ENCODE data around the gene SPON1.
A peak's percentile ranks its signal among the peaks of the same experiment; 100 is the strongest.

The SPON1 gene

GRCh38 chr11:14184028-14184940 lies 221.8 kb downstream of the SPON1 start:
- Histone ChIP-seq H3K27ac (ENCODE audit: low read length) (no peak overlapping the region), H3K27me3 (ENCODE audit: control insufficient read depth in 1 of 2, insufficient read depth in 2 of 2, low read length in 2 of 2) (no peaks in the 10 kb centered on the region), H3K4me1 (ENCODE audit: control insufficient read depth, insufficient read depth, low read length) (peaks cover 9% of the 10 kb centered on the region), H3K4me3 (ENCODE audit: low read length in 2 of 2) (no peak overlapping the region), H3K36me3 (ENCODE audit: control insufficient read depth in 2 of 2, insufficient read depth in 2 of 2, low read length in 2 of 2) (peaks cover 0 to 5% of the 10 kb centered on the region in 2 donors), H3K9ac (ENCODE audit: low read length in 2 of 2) (no peak overlapping the region), H3K9me3 (ENCODE audit: control insufficient read depth in 2 of 2, low read length in 2 of 2) (no peaks in the 10 kb centered on the region)

GRCh38 chr11:14185461-14185860 lies 222.9 kb downstream of the SPON1 start:
- Histone ChIP-seq H3K27me3 (ENCODE audit: control insufficient read depth in 1 of 2, insufficient read depth in 2 of 2, low read length in 2 of 2) (no peaks in the 10 kb centered on the region), H3K4me1 (ENCODE audit: control insufficient read depth, insufficient read depth, low read length) (peaks cover 12% of the 10 kb centered on the region), H3K36me3 (ENCODE audit: control insufficient read depth in 2 of 2, insufficient read depth in 2 of 2, low read length in 2 of 2) (peaks cover 0 to 5% of the 10 kb centered on the region in 2 donors), H3K9ac (ENCODE audit: low read length in 2 of 2) (no peak overlapping the region), H3K27ac (ENCODE audit: low read length) (no peak overlapping the region), H3K9me3 (ENCODE audit: control insufficient read depth in 2 of 2, low read length in 2 of 2) (no peaks in the 10 kb centered on the region), H3K4me3 (ENCODE audit: low read length in 2 of 2) (no peak overlapping the region)

- H3K27ac ChIP-seq (ENCODE audit: low read length): no peak overlapping the region
- H3K27me3 ChIP-seq (ENCODE audit: control insufficient read depth in 1 of 2, insufficient read depth in 2 of 2, low read length in 2 of 2): no peaks in the 10 kb centered on the region
- H3K36me3 ChIP-seq (ENCODE audit: control insufficient read depth in 2 of 2, insufficient read depth in 2 of 2, low read length in 2 of 2): peaks cover 0 to 5% of the 10 kb centered on the region in 2 donors
- peaks cover 19% of the 10 kb centered on the region for H3K4me1 ChIP-seq (ENCODE audit: control insufficient read depth, insufficient read depth, low read length)
- H3K9ac ChIP-seq (ENCODE audit: low read length in 2 of 2): no peak overlapping the region
- no peaks in the 10 kb centered on the region for H3K9me3 ChIP-seq (ENCODE audit: control insufficient read depth in 2 of 2, low read length in 2 of 2)
- no peak overlapping the region for H3K4me3 ChIP-seq (ENCODE audit: low read length in 2 of 2)
Observed at GRCh38 chr11:14186046-14186775, 223.7 kb downstream of the SPON1 start.

GRCh38 chr11:14189874-14190273 lies 227.4 kb downstream of the SPON1 start:
- Histone ChIP-seq H3K36me3 (ENCODE audit: control insufficient read depth in 2 of 2, insufficient read depth in 2 of 2, low read length in 2 of 2) (peaks cover 0 to 2% of the 10 kb centered on the region in 2 donors), H3K9ac (ENCODE audit: low read length in 2 of 2) (no peak overlapping the region), H3K4me1 (ENCODE audit: control insufficient read depth, insufficient read depth, low read length) (peaks cover 29% of the 10 kb centered on the region), H3K9me3 (ENCODE audit: control insufficient read depth in 2 of 2, low read length in 2 of 2) (no peaks in the 10 kb centered on the region), H3K27ac (ENCODE audit: low read length) (no peak overlapping the region), H3K27me3 (ENCODE audit: control insufficient read depth in 1 of 2, insufficient read depth in 2 of 2, low read length in 2 of 2) (no peaks in the 10 kb centered on the region), H3K4me3 (ENCODE audit: low read length in 2 of 2) (no peak overlapping the region)

GRCh38 chr11:14190992-14191778 lies 228.7 kb downstream of the SPON1 start:
- Histone ChIP-seq H3K4me1 (ENCODE audit: control insufficient read depth, insufficient read depth, low read length) (peaks cover 26% of the 10 kb centered on the region), H3K27ac (ENCODE audit: low read length) (peak overlapping the region; percentile 37), H3K9ac (ENCODE audit: low read length in 2 of 2) (no peak overlapping the region), H3K27me3 (ENCODE audit: control insufficient read depth in 1 of 2, insufficient read depth in 2 of 2, low read length in 2 of 2) (no peaks in the 10 kb centered on the region), H3K36me3 (ENCODE audit: control insufficient read depth in 2 of 2, insufficient read depth in 2 of 2, low read length in 2 of 2) (no peaks in the 10 kb centered on the region), H3K9me3 (ENCODE audit: control insufficient read depth in 2 of 2, low read length in 2 of 2) (no peaks in the 10 kb centered on the region), H3K4me3 (ENCODE audit: low read length in 2 of 2) (peak overlapping the region in 1 of 2 donors; percentile 23)

- Histone ChIP-seq H3K9me3 (ENCODE audit: control insufficient read depth in 2 of 2, low read length in 2 of 2) (no peaks in the 10 kb centered on the region), H3K27ac (ENCODE audit: low read length) (no peak overlapping the region), H3K36me3 (ENCODE audit: control insufficient read depth in 2 of 2, insufficient read depth in 2 of 2, low read length in 2 of 2) (no peaks in the 10 kb centered on the region), H3K9ac (ENCODE audit: low read length in 2 of 2) (no peak overlapping the region), H3K4me3 (ENCODE audit: low read length in 2 of 2) (no peak overlapping the region), H3K4me1 (ENCODE audit: control insufficient read depth, insufficient read depth, low read length) (peaks cover 26% of the 10 kb centered on the region), H3K27me3 (ENCODE audit: control insufficient read depth in 1 of 2, insufficient read depth in 2 of 2, low read length in 2 of 2) (no peaks in the 10 kb centered on the region)
Observed at GRCh38 chr11:14193644-14194043, 231.1 kb downstream of the SPON1 start.

- H3K9ac ChIP-seq (ENCODE audit: low read length in 2 of 2): peak overlapping the region; percentile 1 to 30
- peak overlapping the region; percentile 49 for H3K27ac ChIP-seq (ENCODE audit: low read length)
- peaks cover 19% of the 10 kb centered on the region for H3K4me1 ChIP-seq (ENCODE audit: control insufficient read depth, insufficient read depth, low read length)
- H3K4me3 ChIP-seq (ENCODE audit: low read length in 2 of 2): peak overlapping the region; percentile 38 to 54
- H3K9me3 ChIP-seq (ENCODE audit: control insufficient read depth in 2 of 2, low read length in 2 of 2): no peaks in the 10 kb centered on the region
- no peaks in the 10 kb centered on the region for H3K36me3 ChIP-seq (ENCODE audit: control insufficient read depth in 2 of 2, insufficient read depth in 2 of 2, low read length in 2 of 2)
- H3K27me3 ChIP-seq (ENCODE audit: control insufficient read depth in 1 of 2, insufficient read depth in 2 of 2, low read length in 2 of 2): no peaks in the 10 kb centered on the region
Observed at GRCh38 chr11:14202251-14203196, 240.0 kb downstream of the SPON1 start.

GRCh38 chr11:14203321-14203720 lies 240.8 kb downstream of the SPON1 start:
- H3K4me3 ChIP-seq (ENCODE audit: low read length in 2 of 2): no peak overlapping the region
- no peaks in the 10 kb centered on the region for H3K27me3 ChIP-seq (ENCODE audit: control insufficient read depth in 1 of 2, insufficient read depth in 2 of 2, low read length in 2 of 2)
- H3K27ac ChIP-seq (ENCODE audit: low read length): peak overlapping the region; percentile 49
- peak overlapping the region in 1 of 2 donors; percentile 1 for H3K9ac ChIP-seq (ENCODE audit: low read length in 2 of 2)
- no peaks in the 10 kb centered on the region for H3K9me3 ChIP-seq (ENCODE audit: control insufficient read depth in 2 of 2, low read length in 2 of 2)
- H3K4me1 ChIP-seq (ENCODE audit: control insufficient read depth, insufficient read depth, low read length): peaks cover 19% of the 10 kb centered on the region
- H3K36me3 ChIP-seq (ENCODE audit: control insufficient read depth in 2 of 2, insufficient read depth in 2 of 2, low read length in 2 of 2): no peaks in the 10 kb centered on the region

- H3K36me3 ChIP-seq (ENCODE audit: control insufficient read depth in 2 of 2, insufficient read depth in 2 of 2, low read length in 2 of 2): no peaks in the 10 kb centered on the region
- H3K9me3 ChIP-seq (ENCODE audit: control insufficient read depth in 2 of 2, low read length in 2 of 2): no peaks in the 10 kb centered on the region
- no peak overlapping the region for H3K9ac ChIP-seq (ENCODE audit: low read length in 2 of 2)
- no peaks in the 10 kb centered on the region for H3K27me3 ChIP-seq (ENCODE audit: control insufficient read depth in 1 of 2, insufficient read depth in 2 of 2, low read length in 2 of 2)
- H3K27ac ChIP-seq (ENCODE audit: low read length): peak overlapping the region; percentile 7
- peaks cover 14% of the 10 kb centered on the region for H3K4me1 ChIP-seq (ENCODE audit: control insufficient read depth, insufficient read depth, low read length)
- no peak overlapping the region for H3K4me3 ChIP-seq (ENCODE audit: low read length in 2 of 2)
Observed at GRCh38 chr11:14212986-14213385, 250.5 kb downstream of the SPON1 start.
